HG02642 (cell line): Measurements from ENCODE around the gene TENT4B.

Experiments
- ATAC-seq: cut with Tn5 transposase; IDR thresholded peaks from one replicate; pipeline ENCODE4 v1.9.1; 2021; ENCODE audit warnings: mild to moderate bottlenecking; ENCODE audit not compliant: unreplicated experiment, poor library complexity

The TENT4B gene

DNA sequence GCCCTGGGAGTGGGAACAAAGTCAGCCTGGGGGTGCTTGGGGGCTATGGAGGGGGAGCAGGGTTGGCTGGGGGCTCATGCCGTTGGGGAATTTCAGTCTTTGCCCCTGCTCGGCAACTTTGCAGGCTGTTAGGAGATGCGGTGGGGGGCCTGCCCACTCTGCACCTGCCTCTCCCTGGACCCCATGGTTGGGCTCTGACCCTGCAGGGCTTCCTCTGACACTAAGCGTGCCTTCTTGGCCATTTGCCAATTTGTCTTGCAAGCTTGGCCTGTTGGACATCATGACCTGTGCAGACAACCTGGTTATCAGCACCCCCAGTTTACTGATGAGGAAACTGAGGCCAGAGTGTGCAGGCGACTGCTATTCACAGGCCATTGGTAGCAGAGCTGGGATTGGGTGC is 127.8 kb downstream of the TENT4B start:
- no peak for ATAC-seq
